Gastroesophageal sphincter (tissue), 4 donors: ENCODE measurements around the gene HS3ST5. TPM values are rescaled to one million over a fixed set of nuclear protein-coding genes. Genes with fewer than 3 reads are reported as not detected.

Experiments used
- ATAC-seq: fragments of 150-250 bp; one replicate; pipeline ENCODE4 v1.9.1; 2016; ENCODE audit warnings: mild to moderate bottlenecking, moderate library complexity
- H3K27ac ChIP-seq, 4 donors: fragments of 200-600 bp; sonication (generic) in 3 of 4; 1 replicate in 3 of 4; 2 replicates in 1 of 4; pipeline ENCODE4 v1.5.1; 2016 to 2019
- H3K27me3 ChIP-seq: fragments of 200-600 bp; sonication (generic); one replicate; pipeline ENCODE4 v1.5.1; 2019
- H3K36me3 ChIP-seq, 2 donors: fragments of 200-600 bp; sonication (generic); one replicate each; pipeline ENCODE4 v1.5.1; 2019; ENCODE audit warnings: control low read depth in 1 of 2
- H3K4me1 ChIP-seq, 3 donors: fragments of 200-600 bp; sonication (generic); 1 replicate in 2 of 3; 2 replicates in 1 of 3; pipeline ENCODE4 v1.5.1; 2016 to 2019; ENCODE audit warnings: control low read depth in 2 of 3
- H3K4me3 ChIP-seq, 2 donors: fragments of 200-600 bp; sonication (generic); one replicate each; pipeline ENCODE4 v1.5.1; 2019; ENCODE audit warnings: mild to moderate bottlenecking in 1 of 2, moderate library complexity in 1 of 2
- H3K9me3 ChIP-seq, 3 donors: fragments of 200-600 bp; sonication (generic); one replicate each; pipeline ENCODE4 v1.5.1; 2017 to 2019; ENCODE audit warnings: control low read depth in 2 of 3
- CTCF ChIP-seq, 4 experiments: fragments of 200-600 bp in 2 of 4; fragments of 450-650 bp in 2 of 4; sonication (generic) in 1 of 4; IDR thresholded peaks; one replicate each; pipeline ENCODE4 v1.5.1; 2017 to 2019; ENCODE audit warnings: antibody characterized with exemption in 4 of 4, mild to moderate bottlenecking in 2 of 4, moderate library complexity in 2 of 4
- EP300 ChIP-seq: sonication (generic); formaldehyde crosslinking; IDR thresholded peaks from one replicate; pipeline ENCODE4 v1.6.1; 2017; ENCODE audit warnings: antibody characterized with exemption, mild to moderate bottlenecking
- POLR2A ChIP-seq, 2 donors: fragments of 450-650 bp; IDR thresholded peaks; one replicate each; pipeline ENCODE4 v1.6.1; 2017; ENCODE audit warnings: antibody characterized with exemption in 2 of 2, mild to moderate bottlenecking in 2 of 2, moderate library complexity in 1 of 2
- POLR2AphosphoS5 ChIP-seq: sonication (generic); formaldehyde crosslinking; IDR thresholded peaks from one replicate; pipeline ENCODE4 v1.6.1; 2017; ENCODE audit warnings: antibody characterized with exemption
- WGBS, 2 donors: methylation state at CpG; one replicate each; pipeline ENCODE4 v1.1.5; 2018; ENCODE audit warnings: low coverage in 1 of 2; 5-methylcytosine and 5-hydroxymethylcytosine counted together
- total RNA-seq, 4 donors: library from RNA; depleted of rRNA; stranded (reverse); fragments of >200 nt; gene quantifications; one replicate each; pipeline ENCODE4 v1.1.0, GENCODE V29; 2016

Gene HS3ST5
- total RNA-seq, 4 donors from 2014 or later = 0.13 TPM; not detected in 3

GRCh38 chr6:114061116-114061515, 281.7 kb downstream of the HS3ST5 start:
- Histone ChIP-seq H3K4me1 (no peaks in the 10 kb centered on the region), H3K9me3 (no peaks in the 10 kb centered on the region), H3K27me3 (no peaks in the 10 kb centered on the region), H3K4me3 (no peak overlapping the region), H3K27ac (no peak overlapping the region), H3K36me3 (no peaks in the 10 kb centered on the region)
- ATAC-seq = no peak
- no peak for TF ChIP-seq POLR2A (IDR thresholded peaks at IDR 0.05)
- TF ChIP-seq POLR2AphosphoS5 = no peak
- no peak for TF ChIP-seq EP300
- TF ChIP-seq CTCF (IDR thresholded peaks at IDR 0.05) = no peak
- 45 to 88% methylated on average over 1 of the region's 1 CpG for WGBS, 2 donors

- no peak for ATAC-seq
- Histone ChIP-seq H3K36me3 (no peaks in the 10 kb centered on the region), H3K27me3 (no peaks in the 10 kb centered on the region), H3K4me1 (no peaks in the 10 kb centered on the region), H3K9me3 (no peaks in the 10 kb centered on the region), H3K27ac (no peak overlapping the region), H3K4me3 (no peak overlapping the region)
- no peak for TF ChIP-seq POLR2A (IDR thresholded peaks at IDR 0.05)
- no peak for TF ChIP-seq CTCF (IDR thresholded peaks at IDR 0.05)
- TF ChIP-seq EP300 = no peak
- WGBS, 2 donors = 76 to 93% methylated on average over 3 to 4 of the region's 4 CpGs
Observed at GRCh38 chr6:114058435-114058834, 284.4 kb downstream of the HS3ST5 start.

GRCh38 chr6:114055763-114056162, 287.1 kb downstream of the HS3ST5 start:
- no peak for ATAC-seq
- no peak for TF ChIP-seq POLR2A (IDR thresholded peaks at IDR 0.05)
- no peak for TF ChIP-seq POLR2AphosphoS5
- no peak for TF ChIP-seq CTCF (IDR thresholded peaks at IDR 0.05)
- no peak for TF ChIP-seq EP300
- H3K27me3 ChIP-seq = no peaks in the 10 kb centered on the region
- no peaks in the 10 kb centered on the region for H3K4me1 ChIP-seq
- H3K9me3 ChIP-seq = no peaks in the 10 kb centered on the region
- H3K36me3 ChIP-seq = no peaks in the 10 kb centered on the region
- WGBS, 2 donors = 32 to 33% methylated on average over 2 of the region's 2 CpGs
- no peak overlapping the region for H3K4me3 ChIP-seq
- no peak overlapping the region for H3K27ac ChIP-seq

GRCh38 chr6:114055349-114055748, 287.5 kb downstream of the HS3ST5 start:
- Histone ChIP-seq H3K36me3 (no peaks in the 10 kb centered on the region), H3K27me3 (no peaks in the 10 kb centered on the region), H3K27ac (no peak overlapping the region), H3K9me3 (no peaks in the 10 kb centered on the region), H3K4me1 (no peaks in the 10 kb centered on the region), H3K4me3 (no peak overlapping the region)
- TF ChIP-seq CTCF (IDR thresholded peaks at IDR 0.05) (no peak), POLR2A (IDR thresholded peaks at IDR 0.05) (no peak), EP300 (no peak), POLR2AphosphoS5 (no peak)
- WGBS, 2 donors = 76% methylated on average over 2 of the region's 3 CpGs; no CpG with 5 or more reads in 1 of the 2 donors
- ATAC-seq = no peak

- Histone ChIP-seq H3K4me3 (no peak overlapping the region), H3K27ac (no peak overlapping the region), H3K4me1 (no peaks in the 10 kb centered on the region), H3K9me3 (no peaks in the 10 kb centered on the region), H3K27me3 (no peaks in the 10 kb centered on the region), H3K36me3 (no peaks in the 10 kb centered on the region)
- WGBS, 2 donors = no CpG with 5 or more reads among the region's 1 CpG
- TF ChIP-seq POLR2AphosphoS5 (no peak), CTCF (IDR thresholded peaks at IDR 0.05) (no peak), POLR2A (IDR thresholded peaks at IDR 0.05) (no peak), EP300 (no peak)
- ATAC-seq = no peak
Observed at GRCh38 chr6:114053791-114054190, 289.0 kb downstream of the HS3ST5 start.
